Endothelial cell of umbilical vein (primary cell): ENCODE data around the gene FAM210A. TPM values are rescaled to one million over a fixed set of nuclear protein-coding genes. Genes with fewer than 3 reads are reported as not detected.

Experiments used
- BruUV-seq: library from RNA; stranded (reverse); fragments of 400-500 nt; replicated peaks from 2 replicates; lab custom pipeline; 2021; lab: Mats Ljungman, UMichigan
- CTCF ChIA-PET: fragments of 300-600, 350-600 bp; sonication (Branson Sonifier 250); formaldehyde crosslinking; loops from one replicate; lab custom pipeline; 2021; ENCODE audit warnings: antibody characterized with exemption, inconsistent platforms; lab: Charles Lee
- POLR2A ChIA-PET: fragments of 300-600, 350-600 bp; sonication (Branson Sonifier 250); formaldehyde crosslinking; loops from one replicate; lab custom pipeline; 2021; ENCODE audit warnings: antibody characterized with exemption, inconsistent platforms; lab: Charles Lee
- DNase-seq: peaks from one replicate; pipeline ENCODE4 v3.0.0-alpha.2; 2011; ENCODE audit warnings: low read depth, low spot score
- FAIRE-seq: peaks from 2 replicates; lab custom pipeline; 2011; peaks lifted over from hg19 to GRCh38; lab: Jason Lieb, UNC
- H2AFZ ChIP-seq: 2 replicates; pipeline ENCODE4 v1.6.0; 2012; ENCODE audit warnings: low read depth, low read length, control low read depth, inconsistent platforms
- H3K27ac ChIP-seq: 2 replicates; pipeline ENCODE4 v1.5.1; 2011; ENCODE audit warnings: low read depth, mild to moderate bottlenecking, control low read depth, low read length, moderate library complexity; ENCODE audit not compliant: insufficient read depth
- H3K27me3 ChIP-seq, 2 experiments: 2 replicates each; pipeline versions ENCODE4 v1.6.0 to v1.6.1; 2011; ENCODE audit warnings: low read length in 2 of 2, mixed read lengths in 1 of 2; ENCODE audit not compliant: control insufficient read depth in 2 of 2, insufficient read depth in 2 of 2
- H3K36me3 ChIP-seq, 2 experiments: 2 replicates in 1 of 2; 3 replicates in 1 of 2; pipeline ENCODE4 v1.5.1; 2011; ENCODE audit warnings: low read length in 2 of 2, mild to moderate bottlenecking in 1 of 2, moderate library complexity in 1 of 2; ENCODE audit not compliant: control insufficient read depth in 2 of 2, insufficient read depth in 2 of 2; ENCODE audit errors: extremely low read depth in 1 of 2
- H3K4me1 ChIP-seq: 3 replicates; pipeline ENCODE4 v1.5.1; 2011; ENCODE audit warnings: mild to moderate bottlenecking, low read length; ENCODE audit not compliant: control insufficient read depth, insufficient read depth; ENCODE audit errors: extremely low read depth
- H3K4me2 ChIP-seq: 2 replicates; pipeline ENCODE4 v1.6.1; 2011; ENCODE audit warnings: low read length, control low read depth, mixed read lengths; ENCODE audit not compliant: insufficient read depth
- H3K4me3 ChIP-seq, 3 experiments: fragments of 200-600 bp in 1 of 3; sonication (generic), shearing (Covaris generic) in 1 of 3; replicated peaks in 1 of 3; 2 replicates each; pipeline ENCODE4 v1.5.1; 2011 to 2016; ENCODE audit warnings: control low read depth in 3 of 3, low read length in 3 of 3, mild to moderate bottlenecking in 2 of 3, inconsistent platforms in 1 of 3, low read depth in 1 of 3, moderate library complexity in 1 of 3; ENCODE audit not compliant: insufficient read depth in 1 of 3
- H3K79me2 ChIP-seq: 2 replicates; pipeline ENCODE4 v1.6.0; 2012; ENCODE audit warnings: low read length, inconsistent platforms; ENCODE audit not compliant: control insufficient read depth, insufficient read depth
- H3K9ac ChIP-seq: replicated peaks from 2 replicates; pipeline ENCODE3; 2011; ENCODE audit warnings: low read length, control low read depth; ENCODE audit not compliant: insufficient read depth; ENCODE audit errors: extremely low read depth
- H3K9me1 ChIP-seq: replicated peaks from 3 replicates; pipeline ENCODE4 v1.6.0; 2011; ENCODE audit warnings: mild to moderate bottlenecking, low read length; ENCODE audit not compliant: control insufficient read depth, insufficient read depth; ENCODE audit errors: extremely low read depth
- H3K9me3 ChIP-seq: replicated peaks from 2 replicates; pipeline ENCODE4 v1.5.1; 2012; ENCODE audit warnings: low read length, inconsistent platforms; ENCODE audit not compliant: control insufficient read depth, insufficient read depth
- H4K20me1 ChIP-seq: replicated peaks from 2 replicates; pipeline ENCODE3; 2011; ENCODE audit warnings: mild to moderate bottlenecking, low read length; ENCODE audit not compliant: control insufficient read depth, insufficient read depth; ENCODE audit errors: extremely low read depth
- EZH2 ChIP-seq: IDR thresholded peaks from 2 replicates; pipeline ENCODE4 v1.6.1; 2012; ENCODE audit warnings: borderline replicate concordance, low read depth, mild to moderate bottlenecking, moderate library complexity, low read length, inconsistent platforms; ENCODE audit not compliant: severe bottlenecking
- FOS ChIP-seq: IDR thresholded peaks from 2 replicates; pipeline ENCODE4 v1.6.1; 2011; ENCODE audit warnings: mild to moderate bottlenecking, low read length, moderate library complexity, borderline replicate concordance; ENCODE audit not compliant: insufficient read depth
- GATA2 ChIP-seq: IDR thresholded peaks from 2 replicates; pipeline ENCODE4 v1.7.0; 2011; ENCODE audit warnings: low read depth, mild to moderate bottlenecking, moderate library complexity, mixed read lengths, low read length; ENCODE audit not compliant: insufficient read length, insufficient read depth
- JUN ChIP-seq: IDR thresholded peaks from 2 replicates; pipeline ENCODE4 v1.6.1; 2011; ENCODE audit warnings: borderline replicate concordance, low read depth; ENCODE audit not compliant: insufficient read length, insufficient read depth
- MYC ChIP-seq: IDR thresholded peaks from one replicate; pipeline ENCODE4 v1.6.1; 2011; ENCODE audit warnings: mild to moderate bottlenecking, low read depth, low read length
- POLR2A ChIP-seq: IDR thresholded peaks from 2 replicates; pipeline ENCODE4 v1.6.1; 2012; ENCODE audit warnings: low read depth, mild to moderate bottlenecking, control low read depth, low read length
- POLR2AphosphoS5 ChIP-seq: IDR thresholded peaks from 2 replicates; pipeline ENCODE4 v1.6.1; 2012; ENCODE audit warnings: low read depth, mild to moderate bottlenecking, control low read depth, low read length, moderate library complexity; ENCODE audit not compliant: insufficient read depth
- dilution Hi-C: fragments of 300-500 bp; cut with MboI; formaldehyde crosslinking; loops from one replicate; pipeline ENCODE4 v1.15.0; 2019; ENCODE audit warnings: low sequenced_read_pairs; ENCODE audit not compliant: extremely low pct_ligation_motif_present
- intact Hi-C: fragments of 100-400 bp; cut with micrococcal nuclease; formaldehyde crosslinking; loops from one replicate; pipeline ENCODE4 v1.10.0; 2022
- polyA plus RNA-seq, 4 experiments: library from polyadenylated mRNA; depleted of rRNA in 3 of 4; stranded (reverse) in 3 of 4; unstranded in 1 of 4; fragments of >200 nt; gene quantifications; 2 replicates each; pipeline versions ENCODE4 v1.2.1 to v1.2.3, GENCODE V29; 2011 to 2012; ENCODE audit warnings: missing spikeins in 1 of 4
- total RNA-seq: library from RNA; stranded (reverse); gene quantifications from 2 replicates; pipeline ENCODE4 v1.2.3, GENCODE V29; 2021
- TF ChIP-seq, protein P1 (sequence below): IDR thresholded peaks from 2 replicates; pipeline ENCODE4 v1.6.1; 2011; ENCODE audit not compliant: insufficient read depth, insufficient read length
- TF ChIP-seq, protein P2 (sequence below), 2 donors: IDR thresholded peaks; 1 replicate in 1 of 2; 2 replicates in 1 of 2; pipeline ENCODE4 v1.5.1; 2011; ENCODE audit warnings: low read length in 2 of 2, mild to moderate bottlenecking in 2 of 2, moderate library complexity in 2 of 2, control low read depth in 1 of 2, inconsistent platforms in 1 of 2, low read depth in 1 of 2; ENCODE audit not compliant: insufficient read depth in 1 of 2; ENCODE audit errors: extremely low read depth in 1 of 2

The FAM210A gene
- total and polyA plus RNA-seq, 2 donors (not counting 3 experiments of a cell fraction or from before 2014, with no cell fraction given) = 7.1 to 17.3 TPM

DNA sequence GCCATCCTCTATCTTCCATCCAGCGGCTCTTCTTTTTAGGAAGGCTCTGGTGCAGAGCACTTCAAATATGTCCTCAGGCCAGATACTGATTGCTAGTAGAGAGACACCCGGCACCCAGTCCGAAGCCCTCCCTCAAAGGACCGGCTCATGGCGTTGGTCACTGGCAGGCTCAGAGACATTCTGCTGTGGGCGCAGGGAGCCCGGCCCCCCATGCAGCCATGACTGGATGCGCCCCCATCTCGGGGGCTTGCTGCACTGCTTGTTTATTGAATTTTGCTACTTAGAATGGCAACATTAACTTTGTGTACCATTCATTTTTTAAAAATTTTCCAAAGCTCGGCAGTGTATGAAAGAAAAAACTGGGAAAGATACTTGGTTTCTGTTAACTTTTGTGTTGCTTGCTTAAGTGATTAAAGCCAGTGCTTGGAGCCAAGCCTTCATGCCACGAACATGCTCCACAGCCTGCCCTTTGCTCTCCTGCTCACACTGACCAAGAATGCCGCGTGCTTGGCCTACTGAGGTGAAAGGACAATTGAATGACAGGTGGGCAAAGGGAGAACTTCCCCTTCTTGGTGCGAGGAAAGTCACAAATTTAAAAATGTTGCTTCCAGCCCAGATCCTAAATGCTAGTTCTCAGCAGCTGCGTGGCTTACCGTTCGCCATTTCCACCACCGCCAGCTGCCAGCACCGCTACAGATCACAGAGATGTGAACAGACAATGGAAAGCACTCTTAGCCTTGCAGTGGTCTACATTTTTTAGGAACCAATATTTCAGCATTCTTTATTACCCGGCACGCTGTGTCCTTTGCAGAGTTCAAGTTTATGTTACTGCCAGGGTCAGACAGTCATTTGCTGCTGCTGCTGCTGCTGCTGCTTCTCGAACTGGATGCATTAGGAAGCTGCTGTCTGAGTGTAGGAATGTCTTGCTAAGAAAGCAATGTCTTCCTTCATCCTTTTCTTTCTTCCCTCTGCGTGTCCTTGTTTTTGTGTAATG, 76.7 kb downstream of the FAM210A start:
- TF ChIP-seq EZH2 = no peak
- no peak for TF ChIP-seq FOS
- no peak for TF ChIP-seq MYC
- TF ChIP-seq, protein P1, sequence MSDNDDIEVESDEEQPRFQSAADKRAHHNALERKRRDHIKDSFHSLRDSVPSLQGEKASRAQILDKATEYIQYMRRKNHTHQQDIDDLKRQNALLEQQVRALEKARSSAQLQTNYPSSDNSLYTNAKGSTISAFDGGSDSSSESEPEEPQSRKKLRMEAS = no peak
- no peak for TF ChIP-seq POLR2AphosphoS5
- TF ChIP-seq, protein P2, sequence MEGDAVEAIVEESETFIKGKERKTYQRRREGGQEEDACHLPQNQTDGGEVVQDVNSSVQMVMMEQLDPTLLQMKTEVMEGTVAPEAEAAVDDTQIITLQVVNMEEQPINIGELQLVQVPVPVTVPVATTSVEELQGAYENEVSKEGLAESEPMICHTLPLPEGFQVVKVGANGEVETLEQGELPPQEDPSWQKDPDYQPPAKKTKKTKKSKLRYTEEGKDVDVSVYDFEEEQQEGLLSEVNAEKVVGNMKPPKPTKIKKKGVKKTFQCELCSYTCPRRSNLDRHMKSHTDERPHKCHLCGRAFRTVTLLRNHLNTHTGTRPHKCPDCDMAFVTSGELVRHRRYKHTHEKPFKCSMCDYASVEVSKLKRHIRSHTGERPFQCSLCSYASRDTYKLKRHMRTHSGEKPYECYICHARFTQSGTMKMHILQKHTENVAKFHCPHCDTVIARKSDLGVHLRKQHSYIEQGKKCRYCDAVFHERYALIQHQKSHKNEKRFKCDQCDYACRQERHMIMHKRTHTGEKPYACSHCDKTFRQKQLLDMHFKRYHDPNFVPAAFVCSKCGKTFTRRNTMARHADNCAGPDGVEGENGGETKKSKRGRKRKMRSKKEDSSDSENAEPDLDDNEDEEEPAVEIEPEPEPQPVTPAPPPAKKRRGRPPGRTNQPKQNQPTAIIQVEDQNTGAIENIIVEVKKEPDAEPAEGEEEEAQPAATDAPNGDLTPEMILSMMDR (IDR thresholded peaks at IDR 0.05; ENCODE audit: extremely low read depth in 1 of 2, insufficient read depth in 1 of 2, low read depth in 1 of 2, low read length in 2 of 2) = no peak
- no peak for TF ChIP-seq JUN
- no peak for TF ChIP-seq GATA2
- TF ChIP-seq POLR2A = no peak
- Histone ChIP-seq H3K9me3 (no peaks in the 10 kb centered on the region), H4K20me1 (no peaks in the 10 kb centered on the region), H3K27me3 (no peaks in the 10 kb centered on the region), H3K4me2 (no peak overlapping the region), H3K4me1 (no peaks in the 10 kb centered on the region), H3K9me1 (no peaks in the 10 kb centered on the region), H3K36me3 (no peaks in the 10 kb centered on the region), H3K4me3 (no peak overlapping the region), H3K27ac (no peak overlapping the region), H2AFZ (no peak overlapping the region), H3K79me2 (no peaks in the 10 kb centered on the region), H3K9ac (no peak overlapping the region)
- dilution Hi-C loops (no loop called here), intact Hi-C loops (no loop called here)
- CTCF ChIA-PET = no interaction called here
- no peak for DNase-seq
- BruUV-seq = no TSS peak
- POLR2A ChIA-PET = no interaction called here
- FAIRE-seq = no peak
